Ishikawa (cell line): ENCODE results near the gene OR6K6.

Source experiments
- EGR1 ChIP-seq: IDR thresholded peaks from 2 replicates; pipeline ENCODE4 v1.6.1; 2012
- EP300 ChIP-seq: IDR thresholded peaks from 2 replicates; pipeline ENCODE4 v1.6.1; 2012; ENCODE audit warnings: borderline replicate concordance
- FOXM1 ChIP-seq: IDR thresholded peaks from 2 replicates; pipeline ENCODE4 v1.6.1; 2012; ENCODE audit warnings: low read depth, borderline replicate concordance
- NFIC ChIP-seq: IDR thresholded peaks from 2 replicates; pipeline ENCODE4 v1.6.1; 2012
- RAD21 ChIP-seq: IDR thresholded peaks from 2 replicates; pipeline ENCODE4 v1.6.1; 2012; ENCODE audit warnings: low read depth
- REST ChIP-seq: IDR thresholded peaks from 2 replicates; pipeline ENCODE4 v1.6.1; 2012; ENCODE audit warnings: low read depth, mild to moderate bottlenecking
- TAF1 ChIP-seq: IDR thresholded peaks from 2 replicates; pipeline ENCODE4 v1.6.1; 2012; ENCODE audit warnings: low read depth, mild to moderate bottlenecking
- YY1 ChIP-seq: IDR thresholded peaks from 2 replicates; pipeline ENCODE4 v1.6.1; 2012; ENCODE audit warnings: low read depth
- TF ChIP-seq, protein P1 (sequence below): IDR thresholded peaks from 2 replicates; pipeline ENCODE4 v1.6.1; 2012

DNA sequence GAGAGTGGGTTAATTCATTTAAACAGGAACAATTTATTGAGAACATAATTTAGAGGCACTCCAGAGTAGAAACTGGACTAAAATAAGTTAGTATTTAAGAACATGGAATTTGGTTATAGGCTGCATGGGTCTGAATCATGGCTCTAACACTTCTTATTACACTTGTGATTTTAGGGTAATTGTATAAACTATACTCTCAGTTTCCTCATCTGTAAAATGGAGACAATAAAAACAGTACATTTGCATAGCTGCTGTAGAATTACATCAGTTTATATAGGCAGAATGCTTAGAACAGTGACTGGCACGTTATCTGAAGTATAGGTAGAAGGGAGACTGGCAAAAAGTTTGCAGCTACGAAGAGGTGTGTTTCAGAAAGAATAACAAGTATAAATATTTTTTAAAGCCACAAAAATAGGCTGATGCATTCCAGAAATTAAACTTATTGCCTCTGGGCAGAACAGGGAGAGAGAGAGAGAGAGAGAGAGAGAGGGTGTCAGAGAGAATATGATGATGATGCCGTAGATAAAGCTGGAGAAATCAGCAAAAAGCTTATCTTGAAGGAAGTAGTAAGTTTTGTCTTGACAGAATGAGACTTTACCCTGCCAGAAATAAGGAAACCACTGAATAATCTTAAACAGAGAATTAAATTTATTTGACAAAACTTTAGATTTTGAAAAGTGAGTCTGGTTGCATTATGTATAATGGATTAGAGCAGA is 25.9 kb upstream of the OR6K6 start:
- TF ChIP-seq RAD21, result no peak
- TF ChIP-seq TAF1, result no peak
- no peak for TF ChIP-seq YY1
- TF ChIP-seq EGR1, result no peak
- no peak for TF ChIP-seq NFIC
- TF ChIP-seq, protein P1, sequence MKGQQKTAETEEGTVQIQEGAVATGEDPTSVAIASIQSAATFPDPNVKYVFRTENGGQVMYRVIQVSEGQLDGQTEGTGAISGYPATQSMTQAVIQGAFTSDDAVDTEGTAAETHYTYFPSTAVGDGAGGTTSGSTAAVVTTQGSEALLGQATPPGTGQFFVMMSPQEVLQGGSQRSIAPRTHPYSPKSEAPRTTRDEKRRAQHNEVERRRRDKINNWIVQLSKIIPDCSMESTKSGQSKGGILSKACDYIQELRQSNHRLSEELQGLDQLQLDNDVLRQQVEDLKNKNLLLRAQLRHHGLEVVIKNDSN, result no peak
- no peak for TF ChIP-seq EP300
- TF ChIP-seq FOXM1, result no peak
- TF ChIP-seq REST, result no peak
